ENCODE measurements around the gene PXDN.

PXDN gene

DNA sequence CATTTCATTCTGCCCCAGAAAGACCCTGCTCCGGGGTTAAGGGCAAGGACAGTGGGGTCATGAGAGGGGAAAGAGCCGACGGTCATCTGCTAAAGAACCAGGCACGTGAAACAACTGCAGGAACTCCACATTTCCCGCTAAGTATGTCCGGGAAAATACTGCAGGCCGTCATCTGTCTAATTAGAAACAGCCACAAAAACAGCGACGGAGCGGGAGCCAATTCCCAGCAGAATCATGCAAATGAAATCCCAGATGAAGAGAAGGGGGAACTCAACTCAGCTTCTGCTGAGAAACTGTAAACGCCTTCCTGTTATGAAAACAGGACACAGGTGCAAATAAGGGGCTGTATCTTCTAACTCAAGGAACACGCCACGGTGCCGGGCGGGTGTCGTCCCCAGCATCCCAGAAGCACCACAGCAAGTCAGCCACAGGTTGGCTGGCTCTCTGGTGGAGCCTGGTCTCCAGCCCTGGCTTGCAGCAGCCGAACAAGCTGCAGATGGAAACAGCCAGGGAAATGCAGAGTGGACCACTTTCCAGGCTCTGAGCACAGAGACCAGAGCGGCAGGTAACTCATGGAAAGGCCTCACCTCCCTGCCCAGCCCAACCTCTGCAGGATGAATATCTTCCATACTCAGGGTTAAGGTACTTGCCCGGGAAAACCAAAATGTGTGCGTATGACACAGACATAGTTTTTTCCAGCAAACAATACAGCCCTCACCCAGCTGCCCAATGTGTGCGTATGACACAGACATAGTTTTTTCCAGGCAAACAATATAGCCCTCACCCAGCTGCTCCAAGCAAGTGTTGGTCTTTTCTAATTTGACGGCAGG lies 28.9 kb downstream of the PXDN start:
- no peaks in the 10 kb centered on the region for H3K36me3 ChIP-seq
- H3K27ac ChIP-seq, result no peak overlapping the region
- no peak for TF ChIP-seq CTCF (IDR thresholded peaks at IDR 0.05)
- no peaks in the 10 kb centered on the region for H3K4me1 ChIP-seq (ENCODE audit: control insufficient read depth in 1 of 2, insufficient read depth in 1 of 2, low read depth in 1 of 2, low read length in 1 of 2)
- H3K9me3 ChIP-seq, result no peaks in the 10 kb centered on the region
- peaks cover 4% of the 10 kb centered on the region for H3K27me3 ChIP-seq
- H3K4me3 ChIP-seq (ENCODE audit: low read depth in 1 of 2, low read length in 1 of 2), result no peak overlapping the region

- Histone ChIP-seq H3K4me3 (ENCODE audit: low read depth in 1 of 2, low read length in 1 of 2) (no peak overlapping the region), H3K27ac (no peak overlapping the region), H3K4me1 (ENCODE audit: control insufficient read depth in 1 of 2, insufficient read depth in 1 of 2, low read depth in 1 of 2, low read length in 1 of 2) (no peaks in the 10 kb centered on the region), H3K9me3 (no peaks in the 10 kb centered on the region), H3K27me3 (peaks cover 4% of the 10 kb centered on the region), H3K36me3 (no peaks in the 10 kb centered on the region)
- no peak for TF ChIP-seq CTCF (IDR thresholded peaks at IDR 0.05)
Observed at GRCh38 chr2:1714291-1715064, 29.8 kb downstream of the PXDN start.

- Histone ChIP-seq H3K9me3 (no peaks in the 10 kb centered on the region), H3K27ac (no peak overlapping the region), H3K4me3 (ENCODE audit: low read depth in 1 of 2, low read length in 1 of 2) (no peak overlapping the region), H3K4me1 (ENCODE audit: control insufficient read depth in 1 of 2, insufficient read depth in 1 of 2, low read depth in 1 of 2, low read length in 1 of 2) (no peaks in the 10 kb centered on the region), H3K36me3 (no peaks in the 10 kb centered on the region), H3K27me3 (peaks cover 4% of the 10 kb centered on the region)
- TF ChIP-seq CTCF (IDR thresholded peaks at IDR 0.05), result no peak
Observed at GRCh38 chr2:1713839-1714236, 30.5 kb downstream of the PXDN start.

DNA sequence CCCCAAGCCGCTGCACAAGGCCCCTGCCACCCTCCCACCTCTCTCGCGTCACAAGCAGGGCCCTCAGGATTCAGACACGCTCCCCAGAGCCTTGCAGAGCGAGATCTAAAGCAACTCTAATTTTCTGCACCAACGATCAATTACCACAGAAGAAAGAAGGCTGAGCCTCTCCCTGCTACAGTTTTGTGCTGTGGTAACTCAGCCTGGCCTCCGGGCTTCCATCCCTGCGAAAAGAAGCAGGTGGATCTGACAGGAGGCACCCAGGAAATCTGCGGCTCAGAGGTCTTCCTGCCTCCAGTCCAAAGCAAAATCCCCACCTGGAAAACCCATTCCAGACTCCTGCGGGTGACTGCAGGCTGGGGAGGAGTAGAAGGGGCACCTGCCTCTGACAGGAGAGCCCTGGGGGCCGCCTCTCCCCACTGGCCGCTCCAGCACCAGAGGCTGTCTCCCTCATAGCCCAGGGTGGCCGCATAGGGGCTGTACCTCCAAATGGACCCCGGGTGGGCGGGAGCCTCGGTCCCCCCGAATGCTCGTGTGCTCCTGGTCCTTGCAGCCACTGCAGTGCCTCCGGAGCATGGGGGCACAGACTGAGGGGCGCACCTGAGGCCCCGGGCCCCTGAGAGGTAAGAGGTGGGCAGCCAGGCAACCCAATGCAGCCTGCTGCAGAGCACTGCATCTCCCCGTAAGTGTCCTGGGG lies 31.0 kb downstream of the PXDN start:
- Histone ChIP-seq H3K4me3 (ENCODE audit: low read depth in 1 of 2, low read length in 1 of 2) (no peak overlapping the region), H3K27me3 (peaks cover 4% of the 10 kb centered on the region), H3K4me1 (ENCODE audit: control insufficient read depth in 1 of 2, insufficient read depth in 1 of 2, low read depth in 1 of 2, low read length in 1 of 2) (peaks cover 0 to under 1% of the 10 kb centered on the region in 2 experiments), H3K36me3 (no peaks in the 10 kb centered on the region), H3K9me3 (no peaks in the 10 kb centered on the region), H3K27ac (no peak overlapping the region)
- TF ChIP-seq CTCF (IDR thresholded peaks at IDR 0.05), result no peak

GRCh38 chr2:1709946-1710560 lies 34.3 kb downstream of the PXDN start:
- H3K36me3 ChIP-seq, result no peaks in the 10 kb centered on the region
- no peak overlapping the region for H3K4me3 ChIP-seq (ENCODE audit: low read depth in 1 of 2, low read length in 1 of 2)
- H3K4me1 ChIP-seq (ENCODE audit: control insufficient read depth in 1 of 2, insufficient read depth in 1 of 2, low read depth in 1 of 2, low read length in 1 of 2), result peaks cover 0 to 9% of the 10 kb centered on the region in 2 experiments
- H3K9me3 ChIP-seq, result no peaks in the 10 kb centered on the region
- no peak overlapping the region for H3K27ac ChIP-seq
- no peak for TF ChIP-seq CTCF (IDR thresholded peaks at IDR 0.05)
- peaks cover 2% of the 10 kb centered on the region for H3K27me3 ChIP-seq

Data from neutrophil (primary cell).